Loucy (cell line): ENCODE data around the gene NOX5.

ENCODE experiments used
- H2AFZ ChIP-seq: fragments of 200-600 bp; sonication (generic); 2 replicates; pipeline ENCODE4 v1.6.0; 2016; ENCODE audit warnings: antibody characterized with exemption, mild to moderate bottlenecking, low read length, moderate library complexity
- H3F3A ChIP-seq: fragments of 200-600 bp; 2 replicates; pipeline ENCODE4 v1.6.0; 2016; ENCODE audit warnings: antibody characterized with exemption, low read depth, mild to moderate bottlenecking
- H3K27me3 ChIP-seq: fragments of 200-600 bp; sonication (generic); 2 replicates; pipeline ENCODE4 v1.6.1; 2014; ENCODE audit warnings: low read length, mild to moderate bottlenecking; ENCODE audit not compliant: insufficient read depth, poor library complexity, severe bottlenecking
- H3K36me3 ChIP-seq: fragments of 200-600 bp; sonication (generic); 2 replicates; pipeline ENCODE4 v1.6.1; 2016; ENCODE audit warnings: low read length; ENCODE audit not compliant: insufficient read depth
- H3K4me1 ChIP-seq: fragments of 200-600 bp; sonication (generic); 2 replicates; pipeline ENCODE4 v1.5.1; 2014; ENCODE audit warnings: low read length, mild to moderate bottlenecking; ENCODE audit not compliant: insufficient read depth, poor library complexity, severe bottlenecking
- H3K4me2 ChIP-seq: fragments of 200-600 bp; sonication (generic); 2 replicates; pipeline ENCODE4 v1.6.0; 2014; ENCODE audit warnings: antibody characterized with exemption, low read length, low read depth, mild to moderate bottlenecking; ENCODE audit not compliant: poor library complexity, severe bottlenecking
- H3K4me3 ChIP-seq: fragments of 200-600 bp; sonication (generic); 2 replicates; pipeline ENCODE4 v1.5.1; 2014; ENCODE audit warnings: low read length, mild to moderate bottlenecking, mixed read lengths; ENCODE audit not compliant: poor library complexity, severe bottlenecking
- H3K79me2 ChIP-seq: fragments of 200-600 bp; sonication (generic); 2 replicates; pipeline ENCODE4 v1.6.1; 2014; ENCODE audit warnings: low read length; ENCODE audit not compliant: insufficient read depth
- H3K9ac ChIP-seq: fragments of 200-600 bp; sonication (generic); 2 replicates; pipeline ENCODE4 v1.6.0; 2014; ENCODE audit warnings: mild to moderate bottlenecking, low read depth, low read length, moderate library complexity; ENCODE audit not compliant: poor library complexity, severe bottlenecking
- H3K9me2 ChIP-seq: fragments of 200-600 bp; sonication (generic); replicated peaks from 2 replicates; pipeline ENCODE4 v1.6.1; 2016; ENCODE audit warnings: low read depth, low read length, mixed read lengths
- H3K9me3 ChIP-seq: fragments of 200-600 bp; sonication (generic); 2 replicates; pipeline ENCODE4 v1.6.1; 2014; ENCODE audit warnings: mild to moderate bottlenecking, antibody characterized with exemption, low read length, low read depth; ENCODE audit not compliant: insufficient read depth
- H4K20me1 ChIP-seq: fragments of 200-600 bp; sonication (generic); 2 replicates; pipeline ENCODE4 v1.6.0; 2014; ENCODE audit warnings: antibody characterized with exemption, low read length, mild to moderate bottlenecking; ENCODE audit not compliant: insufficient read depth, poor library complexity, severe bottlenecking
- EZH2phosphoT487 ChIP-seq: fragments of 200-600 bp; IDR thresholded peaks from 2 replicates; pipeline ENCODE4 v1.6.1; 2018; ENCODE audit warnings: antibody characterized with exemption, mild to moderate bottlenecking, moderate library complexity, borderline replicate concordance
- TF ChIP-seq, protein P1 (sequence below): fragments of 200-600 bp; sonication (generic); conservative IDR thresholded peaks from 2 replicates; pipeline ENCODE4 v1.5.1; 2014; ENCODE audit warnings: mild to moderate bottlenecking, antibody characterized with exemption, low read length

The NOX5 gene

GRCh38 chr15:69107025-69107620 is 92.6 kb downstream of the NOX5 start:
- no peak overlapping the region for H3K4me2 ChIP-seq
- TF ChIP-seq, protein P1, sequence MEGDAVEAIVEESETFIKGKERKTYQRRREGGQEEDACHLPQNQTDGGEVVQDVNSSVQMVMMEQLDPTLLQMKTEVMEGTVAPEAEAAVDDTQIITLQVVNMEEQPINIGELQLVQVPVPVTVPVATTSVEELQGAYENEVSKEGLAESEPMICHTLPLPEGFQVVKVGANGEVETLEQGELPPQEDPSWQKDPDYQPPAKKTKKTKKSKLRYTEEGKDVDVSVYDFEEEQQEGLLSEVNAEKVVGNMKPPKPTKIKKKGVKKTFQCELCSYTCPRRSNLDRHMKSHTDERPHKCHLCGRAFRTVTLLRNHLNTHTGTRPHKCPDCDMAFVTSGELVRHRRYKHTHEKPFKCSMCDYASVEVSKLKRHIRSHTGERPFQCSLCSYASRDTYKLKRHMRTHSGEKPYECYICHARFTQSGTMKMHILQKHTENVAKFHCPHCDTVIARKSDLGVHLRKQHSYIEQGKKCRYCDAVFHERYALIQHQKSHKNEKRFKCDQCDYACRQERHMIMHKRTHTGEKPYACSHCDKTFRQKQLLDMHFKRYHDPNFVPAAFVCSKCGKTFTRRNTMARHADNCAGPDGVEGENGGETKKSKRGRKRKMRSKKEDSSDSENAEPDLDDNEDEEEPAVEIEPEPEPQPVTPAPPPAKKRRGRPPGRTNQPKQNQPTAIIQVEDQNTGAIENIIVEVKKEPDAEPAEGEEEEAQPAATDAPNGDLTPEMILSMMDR = no peak
- TF ChIP-seq EZH2phosphoT487 = no peak

More at GRCh38 chr15:69107025-69107620, 92.6 kb downstream of the NOX5 start:
- H3K27me3 ChIP-seq = peaks cover 90% of the 10 kb centered on the region
- H3K9me3 ChIP-seq = no peaks in the 10 kb centered on the region
- no peak overlapping the region for H2AFZ ChIP-seq
- H3K36me3 ChIP-seq = no peaks in the 10 kb centered on the region
- no peaks in the 10 kb centered on the region for H3K79me2 ChIP-seq
- no peaks in the 10 kb centered on the region for H3K9me2 ChIP-seq
- H3K4me3 ChIP-seq = no peak overlapping the region
- no peak overlapping the region for H3K9ac ChIP-seq
- H3F3A ChIP-seq = no peaks in the 10 kb centered on the region
- peaks cover 4% of the 10 kb centered on the region for H3K4me1 ChIP-seq
- no peaks in the 10 kb centered on the region for H4K20me1 ChIP-seq
